GM12873 (cell line): Measurements from ENCODE around the gene ACTR5.
A peak's percentile ranks its signal among the peaks of the same experiment; 100 is the strongest.

Source experiments
- CTCF ChIP-seq: IDR thresholded peaks from 2 replicates; pipeline ENCODE4 v1.5.1; 2012; ENCODE audit warnings: low read depth, mild to moderate bottlenecking, moderate library complexity, low read length, control low read depth; ENCODE audit not compliant: insufficient read depth; ENCODE audit errors: missing control alignments

The ACTR5 gene

GRCh38 chr20:38725931-38726803 lies 22.1 kb upstream of the ACTR5 start:
- TF ChIP-seq CTCF: peak; percentile 54

- peak; percentile 30 for TF ChIP-seq CTCF
Measured at GRCh38 chr20:38726804-38727606, 21.3 kb upstream of the ACTR5 start.

- TF ChIP-seq CTCF: no peak
Measured at GRCh38 chr20:38727607-38728190, 20.6 kb upstream of the ACTR5 start.

DNA sequence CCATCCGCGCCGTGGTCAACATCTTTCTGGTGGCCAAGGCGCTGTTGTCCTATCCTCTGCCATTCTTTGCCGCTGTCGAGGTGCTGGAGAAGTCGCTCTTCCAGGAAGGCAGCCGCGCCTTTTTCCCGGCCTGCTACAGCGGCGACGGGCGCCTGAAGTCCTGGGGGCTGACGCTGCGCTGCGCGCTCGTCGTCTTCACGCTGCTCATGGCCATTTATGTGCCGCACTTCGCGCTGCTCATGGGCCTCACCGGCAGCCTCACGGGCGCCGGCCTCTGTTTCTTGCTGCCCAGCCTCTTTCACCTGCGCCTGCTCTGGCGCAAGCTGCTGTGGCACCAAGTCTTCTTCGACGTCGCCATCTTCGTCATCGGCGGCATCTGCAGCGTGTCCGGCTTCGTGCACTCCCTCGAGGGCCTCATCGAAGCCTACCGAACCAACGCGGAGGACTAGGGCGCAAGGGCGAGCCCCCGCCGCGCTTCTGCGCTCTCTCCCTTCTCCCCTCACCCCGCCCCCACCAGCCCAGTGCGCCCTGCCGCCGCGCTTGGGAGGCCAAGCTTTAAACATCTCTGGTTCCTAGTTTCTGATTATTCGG lies 20.0 kb upstream of the ACTR5 start:
- no peak for TF ChIP-seq CTCF

DNA sequence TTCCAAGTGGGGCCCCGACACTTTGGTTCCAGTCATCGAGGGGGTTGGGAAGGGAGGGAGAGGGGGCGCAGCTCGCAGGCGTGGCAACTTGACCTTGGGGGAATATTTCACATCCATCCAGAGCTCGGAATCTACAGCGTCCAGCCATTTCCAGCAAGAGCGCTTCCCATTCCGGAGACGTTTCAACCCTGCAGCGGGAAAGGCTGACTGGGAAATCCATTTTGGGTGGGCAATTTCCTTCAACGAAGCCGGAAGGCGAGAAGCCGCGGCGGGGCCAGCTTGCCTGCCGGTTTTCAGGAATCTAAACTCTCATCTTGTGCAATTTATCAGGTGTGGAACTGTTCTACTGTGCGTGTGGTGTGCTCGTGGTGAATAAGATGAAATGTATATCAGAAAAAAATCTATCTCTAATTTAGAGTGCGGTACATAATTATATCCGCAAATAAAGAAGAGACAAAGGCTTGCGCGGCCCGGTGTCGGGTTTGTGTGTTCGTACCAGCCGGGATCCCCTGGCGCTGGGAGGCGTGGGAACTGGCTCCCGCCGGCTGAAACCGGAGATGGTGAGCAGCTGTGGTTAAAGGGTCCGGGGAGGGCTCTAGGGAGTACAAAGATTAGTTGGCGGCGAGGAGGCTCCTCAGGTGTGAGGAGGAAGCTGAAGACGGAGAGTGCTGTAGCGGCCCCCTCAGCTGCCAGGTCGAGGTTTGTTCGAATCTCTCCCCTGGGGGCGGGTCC lies 19.2 kb upstream of the ACTR5 start:
- no peak for TF ChIP-seq CTCF

GRCh38 chr20:38729767-38730166 lies 18.5 kb upstream of the ACTR5 start:
- TF ChIP-seq CTCF: no peak
